OCI-LY7 (cell line): ENCODE measurements around the gene ADAM11. TPM values are rescaled to one million over a fixed set of nuclear protein-coding genes. Genes with fewer than 3 reads are reported as not detected.

Experiments
- BruUV-seq: library from RNA; stranded (reverse); fragments of 400-500 nt; replicated peaks from 2 replicates; lab custom pipeline; 2021; lab: Mats Ljungman, UMichigan
- CTCF ChIA-PET: fragments of 300-600 bp; sonication (Branson Sonifier 250); formaldehyde crosslinking; loops from one replicate; lab custom pipeline; 2022; ENCODE audit warnings: antibody characterized with exemption; ENCODE audit not compliant: unreplicated experiment; lab: Charles Lee
- POLR2A ChIA-PET: fragments of 300-600 bp; sonication (Branson Sonifier 250); formaldehyde crosslinking; loops from one replicate; lab custom pipeline; 2022; ENCODE audit warnings: antibody characterized with exemption; lab: Charles Lee
- DNase-seq: peaks from one replicate; pipeline ENCODE4 v3.0.0-alpha.2; 2015; ENCODE audit warnings: low spot score
- H2AFZ ChIP-seq: fragments of 200-600 bp; sonication (generic), shearing (Covaris generic); 2 replicates; pipeline ENCODE4 v1.6.1; 2014; ENCODE audit warnings: mild to moderate bottlenecking, antibody characterized with exemption, low read length, moderate library complexity
- H3K27ac ChIP-seq: fragments of 200-600 bp; sonication (generic); 2 replicates; pipeline ENCODE4 v1.5.1; 2014; ENCODE audit warnings: mixed run types, low read depth, mild to moderate bottlenecking, moderate library complexity, low read length, inconsistent platforms; ENCODE audit not compliant: poor library complexity, severe bottlenecking
- H3K36me3 ChIP-seq: fragments of 200-600 bp; sonication (generic); 2 replicates; pipeline ENCODE4 v1.6.1; 2014; ENCODE audit warnings: mild to moderate bottlenecking, antibody characterized with exemption, low read length, moderate library complexity, mixed read lengths; ENCODE audit not compliant: insufficient read depth
- H3K4me1 ChIP-seq: fragments of 200-600 bp; sonication (generic); 2 replicates; pipeline ENCODE4 v1.5.1; 2014; ENCODE audit warnings: mild to moderate bottlenecking, low read length; ENCODE audit not compliant: insufficient read depth, poor library complexity, severe bottlenecking
- H3K4me2 ChIP-seq: fragments of 200-600 bp; sonication (generic); 2 replicates; pipeline ENCODE4 v1.6.1; 2014; ENCODE audit warnings: mild to moderate bottlenecking, low read length
- H3K4me3 ChIP-seq: fragments of 200-600 bp; sonication (generic); 2 replicates; pipeline ENCODE4 v1.5.1; 2014; ENCODE audit warnings: mild to moderate bottlenecking, low read depth, low read length; ENCODE audit not compliant: poor library complexity, severe bottlenecking
- H3K79me2 ChIP-seq: fragments of 200-600 bp; sonication (generic); 2 replicates; pipeline ENCODE4 v1.6.1; 2016; ENCODE audit warnings: low read depth, mild to moderate bottlenecking, low read length, moderate library complexity, mixed read lengths; ENCODE audit not compliant: insufficient read depth
- H3K9me2 ChIP-seq: fragments of 200-600 bp; sonication (generic); 2 replicates; pipeline ENCODE4 v1.6.1; 2016; ENCODE audit warnings: mild to moderate bottlenecking, low read length, mixed read lengths; ENCODE audit not compliant: insufficient read depth
- H3K9me3 ChIP-seq: fragments of 200-600 bp; sonication (generic); 2 replicates; pipeline ENCODE4 v1.6.1; 2014; ENCODE audit warnings: mild to moderate bottlenecking, mixed run types, low read length, mixed read lengths
- H4K20me1 ChIP-seq: fragments of 200-600 bp; sonication (generic); 2 replicates; pipeline ENCODE4 v1.6.1; 2014; ENCODE audit warnings: mild to moderate bottlenecking, antibody characterized with exemption, low read length, moderate library complexity, mixed read lengths; ENCODE audit not compliant: insufficient read depth
- CTCF ChIP-seq: fragments of 200-600 bp; sonication (generic); conservative IDR thresholded peaks from 2 replicates; pipeline ENCODE4 v1.5.1; 2014; ENCODE audit warnings: mild to moderate bottlenecking, antibody characterized with exemption, low read length, moderate library complexity, mixed read lengths
- EZH2phosphoT487 ChIP-seq: fragments of 200-600 bp; sonication (generic); IDR thresholded peaks from 2 replicates; pipeline ENCODE4 v1.6.1; 2018; ENCODE audit warnings: low read depth, borderline replicate concordance, mild to moderate bottlenecking, mixed run types, antibody characterized with exemption, low read length, moderate library complexity, mixed read lengths
- intact Hi-C: fragments of 100-400 bp; cut with micrococcal nuclease; formaldehyde crosslinking; loops from one replicate; pipeline ENCODE4 v1.10.0; 2022; ENCODE audit not compliant: unreplicated experiment
- total RNA-seq, 2 experiments: library from RNA; depleted of rRNA in 1 of 2; stranded (reverse); fragments of >200 nt in 1 of 2; shearing (Covaris generic) in 1 of 2; gene quantifications; 2 replicates each; pipeline ENCODE4 v1.2.3, GENCODE V29; 2014 to 2022

ADAM11 gene
- total RNA-seq, 2 experiments from 2014 or later = 1.1 to 3.3 TPM

- Histone ChIP-seq H3K79me2 (no peaks in the 10 kb centered on the region), H3K4me2 (no peak overlapping the region), H3K9me2 (no peaks in the 10 kb centered on the region), H3K4me1 (no peaks in the 10 kb centered on the region), H4K20me1 (no peaks in the 10 kb centered on the region), H3K9me3 (no peaks in the 10 kb centered on the region), H2AFZ (no peak overlapping the region), H3K27ac (no peak overlapping the region), H3K36me3 (peaks cover 36% of the 10 kb centered on the region), H3K4me3 (no peak overlapping the region)
- intact Hi-C loops = no loop called here
- DNase-seq = no peak
- TF ChIP-seq CTCF (no peak), EZH2phosphoT487 (no peak)
- ChIA-PET POLR2A (interaction anchor here (0.5 kb wide), 1 partner anchor 272 kb away, joined by 3 read pairs; no protein-coding TSS in a partner anchor), CTCF (no interaction called here)
- no TSS peak for BruUV-seq
Measured at GRCh38 chr17:44736551-44737240, 22.1 kb upstream of the ADAM11 start.

- Histone ChIP-seq H3K36me3 (peaks cover 33% of the 10 kb centered on the region), H2AFZ (no peak overlapping the region), H3K4me3 (no peak overlapping the region), H3K9me2 (no peaks in the 10 kb centered on the region), H3K4me2 (no peak overlapping the region), H4K20me1 (no peaks in the 10 kb centered on the region), H3K4me1 (no peaks in the 10 kb centered on the region), H3K9me3 (no peaks in the 10 kb centered on the region), H3K79me2 (no peaks in the 10 kb centered on the region), H3K27ac (no peak overlapping the region)
- no peak for DNase-seq
- intact Hi-C loops = no loop called here
- no peak for TF ChIP-seq CTCF
- no peak for TF ChIP-seq EZH2phosphoT487
- POLR2A ChIA-PET = interaction anchor here (1.0 kb wide), 1 partner anchor 30 kb away, joined by 3 read pairs; the partner anchor contains the start of gene DBF4B
- no TSS peak for BruUV-seq
- CTCF ChIA-PET = no interaction called here
Measured at GRCh38 chr17:44738214-44738906, 20.4 kb upstream of the ADAM11 start.

- no peak for TF ChIP-seq EZH2phosphoT487
- no peak for TF ChIP-seq CTCF
- H3K27ac ChIP-seq = no peak overlapping the region
- POLR2A ChIA-PET = no interaction called here
- intact Hi-C loops = no loop called here
- no peak for DNase-seq
- H3K9me3 ChIP-seq = no peaks in the 10 kb centered on the region
- no peaks in the 10 kb centered on the region for H3K79me2 ChIP-seq
- H3K4me1 ChIP-seq = no peaks in the 10 kb centered on the region
- H3K9me2 ChIP-seq = no peaks in the 10 kb centered on the region
- H3K4me2 ChIP-seq = no peak overlapping the region
- no peaks in the 10 kb centered on the region for H4K20me1 ChIP-seq
- CTCF ChIA-PET = no interaction called here
- H3K36me3 ChIP-seq = peaks cover 22% of the 10 kb centered on the region
- no TSS peak for BruUV-seq
- H2AFZ ChIP-seq = no peak overlapping the region
- H3K4me3 ChIP-seq = no peak overlapping the region
Measured at GRCh38 chr17:44741316-44741715, 17.5 kb upstream of the ADAM11 start.
